ENCODE data around the gene BLVRB. TPM values are rescaled to one million over a fixed set of nuclear protein-coding genes. Genes with fewer than 3 reads are reported as not detected.

The BLVRB gene
- polyA plus RNA-seq, 2 of the 4 experiments (the other 2 are of a cell fraction) = 202 to 280 TPM

DNA sequence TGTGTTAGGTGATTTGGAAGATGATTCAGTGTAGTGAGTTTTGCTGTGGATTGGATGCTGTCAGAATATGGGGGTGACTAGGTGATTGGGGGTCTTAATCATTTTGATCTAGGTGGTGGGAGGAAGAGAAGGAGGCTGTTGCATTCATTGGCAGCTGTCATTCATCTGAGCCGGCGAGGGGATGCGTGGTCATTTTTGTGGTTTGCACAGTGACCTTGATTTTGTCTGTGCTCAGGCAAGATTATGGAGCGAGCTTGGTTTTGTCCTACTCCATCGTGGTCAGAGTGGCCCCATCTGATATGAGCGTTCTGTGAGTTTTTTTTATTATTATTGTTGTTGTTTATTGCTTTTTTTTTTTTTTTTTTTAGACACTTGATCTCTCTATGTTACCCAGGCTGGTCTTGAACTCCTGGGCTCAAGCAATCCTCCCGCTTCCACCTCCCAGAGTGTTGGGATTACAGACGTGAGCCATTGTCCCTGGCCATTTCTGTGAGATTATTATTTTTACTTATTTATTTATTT, 43.3 kb upstream of the BLVRB start:
- Histone ChIP-seq H3K4me1 (peaks cover 5% of the 10 kb centered on the region; the same call in 1 of the 3 replicates), H3K4me3 (no peak overlapping the region), H3K9me3 (no peaks in the 10 kb centered on the region), H3K27ac (no peak overlapping the region), H3K4me2 (no peak overlapping the region)
- ChIA-PET CTCF (interaction anchor here (1.1 to 6.1 kb wide), 11 partner anchors 9 to 126 kb away, joined by 3 to 35 read pairs (median 7); no protein-coding TSS in a partner anchor), POLR2A (no interaction called here)
- ATAC-seq (no peak), DNase-seq (ENCODE audit: low read depth in 1 of 2, low spot score in 1 of 2) (no peak), FAIRE-seq (peak; percentile 77)
- TF ChIP-seq MAZ (IDR thresholded peaks at IDR 0.05; ENCODE audit: borderline replicate concordance, low read depth, low read length) (no peak), EHMT2 (IDR thresholded peaks at IDR 0.05; ENCODE audit: low read depth) (no peak), NPAS2 (CRISPR knock-in tag; IDR thresholded peaks at IDR 0.05; ENCODE audit: borderline replicate concordance) (no peak), SMC3 (IDR thresholded peaks at IDR 0.05) (no peak), RFX5 (IDR thresholded peaks at IDR 0.05) (no peak), TP53 (CRISPR knock-in tag; IDR thresholded peaks at IDR 0.05) (no peak), RCOR1 (IDR thresholded peaks at IDR 0.05; ENCODE audit: low read depth, low read length) (no peak), NFE2L2 (conservative IDR thresholded peaks at IDR 0.05; ENCODE audit: low read length) (no peak), ELK1 (IDR thresholded peaks at IDR 0.05; ENCODE audit: low read depth, low read length) (no peak), HOXA7 (CRISPR knock-in tag; IDR thresholded peaks at IDR 0.05) (no peak), PHF8 (IDR thresholded peaks at IDR 0.05; ENCODE audit: borderline replicate concordance, low read depth) (no peak)
- TF ChIP-seq, protein P1, sequence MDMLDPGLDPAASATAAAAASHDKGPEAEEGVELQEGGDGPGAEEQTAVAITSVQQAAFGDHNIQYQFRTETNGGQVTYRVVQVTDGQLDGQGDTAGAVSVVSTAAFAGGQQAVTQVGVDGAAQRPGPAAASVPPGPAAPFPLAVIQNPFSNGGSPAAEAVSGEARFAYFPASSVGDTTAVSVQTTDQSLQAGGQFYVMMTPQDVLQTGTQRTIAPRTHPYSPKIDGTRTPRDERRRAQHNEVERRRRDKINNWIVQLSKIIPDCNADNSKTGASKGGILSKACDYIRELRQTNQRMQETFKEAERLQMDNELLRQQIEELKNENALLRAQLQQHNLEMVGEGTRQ (IDR thresholded peaks at IDR 0.05) = no peak
- WGBS (ENCODE audit: missing lambda C conversion rate) = 77% methylated on average over 8 of the region's 8 CpGs

GRCh38 chr19:40507892-40508291, 42.3 kb upstream of the BLVRB start:
- ATAC-seq (peak in 1 of 2 experiments; percentile 8; a peak in 1 of 6 replicates), FAIRE-seq (no peak), DNase-seq (ENCODE audit: low read depth in 1 of 2, low spot score in 1 of 2) (peak in 1 of 2 experiments; percentile 42)
- WGBS (ENCODE audit: missing lambda C conversion rate) = 39% methylated on average over 2 of the region's 2 CpGs
- Histone ChIP-seq H3K27ac (no peak overlapping the region), H3K9me3 (no peaks in the 10 kb centered on the region), H3K4me1 (peaks cover 1% of the 10 kb centered on the region; the same call in 1 of the 3 replicates), H3K4me2 (no peak overlapping the region), H3K4me3 (no peak overlapping the region)
- TF ChIP-seq CBX8 (IDR thresholded peaks at IDR 0.05) (no peak), ATOH8 (CRISPR knock-in tag; IDR thresholded peaks at IDR 0.05; ENCODE audit: low read depth) (no peak), MAZ (IDR thresholded peaks at IDR 0.05; ENCODE audit: borderline replicate concordance, low read depth, low read length) (no peak), ZNF302 (CRISPR knock-in tag; IDR thresholded peaks at IDR 0.05) (no peak), MYC (IDR thresholded peaks at IDR 0.05; ENCODE audit: borderline replicate concordance, low read length) (no peak), FOSB (CRISPR knock-in tag; IDR thresholded peaks at IDR 0.05) (no peak), RFX5 (IDR thresholded peaks at IDR 0.05) (no peak), ZC3H11A (IDR thresholded peaks at IDR 0.05) (no peak), PHF8 (IDR thresholded peaks at IDR 0.05; ENCODE audit: borderline replicate concordance, low read depth) (no peak), RCOR1 (IDR thresholded peaks at IDR 0.05; ENCODE audit: low read depth, low read length) (no peak), FOXS1 (CRISPR knock-in tag; IDR thresholded peaks at IDR 0.05) (no peak), EHF (CRISPR knock-in tag; IDR thresholded peaks at IDR 0.05) (no peak), CHD4 (IDR thresholded peaks at IDR 0.05; ENCODE audit: borderline replicate concordance) (no peak), HEYL (CRISPR knock-in tag; IDR thresholded peaks at IDR 0.05) (no peak), HOXB5 (CRISPR knock-in tag; IDR thresholded peaks at IDR 0.05) (no peak), NR3C1 (IDR thresholded peaks at IDR 0.05) (no peak)
- TF ChIP-seq, protein P2, sequence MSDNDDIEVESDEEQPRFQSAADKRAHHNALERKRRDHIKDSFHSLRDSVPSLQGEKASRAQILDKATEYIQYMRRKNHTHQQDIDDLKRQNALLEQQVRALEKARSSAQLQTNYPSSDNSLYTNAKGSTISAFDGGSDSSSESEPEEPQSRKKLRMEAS (IDR thresholded peaks at IDR 0.05) = no peak
- TF ChIP-seq, protein P3, sequence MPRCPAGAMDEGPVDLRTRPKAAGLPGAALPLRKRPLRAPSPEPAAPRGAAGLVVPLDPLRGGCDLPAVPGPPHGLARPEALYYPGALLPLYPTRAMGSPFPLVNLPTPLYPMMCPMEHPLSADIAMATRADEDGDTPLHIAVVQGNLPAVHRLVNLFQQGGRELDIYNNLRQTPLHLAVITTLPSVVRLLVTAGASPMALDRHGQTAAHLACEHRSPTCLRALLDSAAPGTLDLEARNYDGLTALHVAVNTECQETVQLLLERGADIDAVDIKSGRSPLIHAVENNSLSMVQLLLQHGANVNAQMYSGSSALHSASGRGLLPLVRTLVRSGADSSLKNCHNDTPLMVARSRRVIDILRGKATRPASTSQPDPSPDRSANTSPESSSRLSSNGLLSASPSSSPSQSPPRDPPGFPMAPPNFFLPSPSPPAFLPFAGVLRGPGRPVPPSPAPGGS (IDR thresholded peaks at IDR 0.05) = no peak
- POLR2A ChIA-PET = no interaction called here
- CTCF ChIA-PET = interaction anchor here (0.6 to 1.3 kb wide), 4 partner anchors 12 to 87 kb away, joined by 3 to 4 read pairs (median 3); no protein-coding TSS in a partner anchor

All from A549 (cell line).